ENCODE data around the gene EDIL3.

GRCh38 chr5:83914662-83915418 lies 469.8 kb downstream of the EDIL3 start:
- TF ChIP-seq EZH2 (IDR thresholded peaks at IDR 0.05; ENCODE audit: borderline replicate concordance, insufficient read depth, low read depth, low read length, poor library complexity, severe bottlenecking) = no peak
- no peak for TF ChIP-seq CTCF (IDR thresholded peaks at IDR 0.05)

All from B cell (primary cell).